HCT116 (cell line): ENCODE data around the gene CRIM1. TPM values are rescaled to one million over a fixed set of nuclear protein-coding genes. Genes with fewer than 3 reads are reported as not detected.

ENCODE experiments used
- ATAC-seq: fragments of 200-7000 bp; cut with Tn5 transposase; 2 replicates; pipeline ENCODE4 v1.9.1; 2020; ENCODE audit warnings: mild to moderate bottlenecking, moderate library complexity
- BruUV-seq: library from RNA; stranded (reverse); fragments of 400-500 nt; replicated peaks from 2 replicates; lab custom pipeline; 2021; lab: Mats Ljungman, UMichigan
- CTCF ChIA-PET: fragments of 300-600 bp; sonication (Branson Sonifier 250); formaldehyde crosslinking; loops from one replicate; lab custom pipeline; 2021; ENCODE audit warnings: antibody characterized with exemption; lab: Charles Lee
- POLR2A ChIA-PET: fragments of 300-600, 350-600 bp; sonication (Branson Sonifier 250); formaldehyde crosslinking; loops from one replicate; lab custom pipeline; 2021; ENCODE audit warnings: antibody characterized with exemption; lab: Charles Lee
- RAD21 ChIA-PET, 2 experiments: fragments of 300-600 bp; sonication (Branson Sonifier 250); formaldehyde crosslinking; loops; one replicate each; lab custom pipeline; 2023; ENCODE audit warnings: low total read pairs in 2 of 2; ENCODE audit not compliant: uncharacterized antibody in 2 of 2, unreplicated experiment in 2 of 2, low non-redundant PET in 1 of 2; lab: Charles Lee
- DNase-seq: peaks from one replicate; pipeline ENCODE4 v3.0.0-alpha.2; 2010; ENCODE audit warnings: low read depth, low spot score
- H2AFZ ChIP-seq: fragments of 200-600 bp; shearing (Covaris generic), sonication (generic); 2 replicates; pipeline ENCODE4 v1.6.1; 2017; ENCODE audit warnings: low read depth, mixed run types, mixed read lengths, antibody characterized with exemption, low read length; ENCODE audit not compliant: poor library complexity, severe bottlenecking
- H3K27ac ChIP-seq: 2 replicates; pipeline ENCODE4 v1.5.1; 2012; ENCODE audit warnings: low read depth, low read length
- H3K27me3 ChIP-seq: fragments of 200-600 bp; sonication (generic); 2 replicates; pipeline ENCODE4 v1.6.1; 2016; ENCODE audit warnings: mixed run types, low read length, mixed read lengths; ENCODE audit not compliant: insufficient read depth
- H3K36me3 ChIP-seq, 2 experiments: fragments of 200-500 bp in 1 of 2; fragments of 200-600 bp in 1 of 2; sonication (Bioruptor generic) in 1 of 2; sonication (generic) in 1 of 2; 2 replicates each; pipeline versions ENCODE4 v1.5.1 to v1.6.1; 2014 to 2016; ENCODE audit warnings: low read length in 2 of 2, inconsistent platforms in 1 of 2, mixed read lengths in 1 of 2, mixed run types in 1 of 2; ENCODE audit not compliant: insufficient read depth in 2 of 2, control insufficient read depth in 1 of 2
- H3K4me1 ChIP-seq, 2 experiments: fragments of 200-600 bp in 1 of 2; sonication (generic) in 1 of 2; 2 replicates each; pipeline versions ENCODE4 v1.5.1 to v1.6.1; 2012 to 2017; ENCODE audit warnings: low read length in 2 of 2, inconsistent platforms in 1 of 2, mild to moderate bottlenecking in 1 of 2, mixed read lengths in 1 of 2, mixed run types in 1 of 2, moderate library complexity in 1 of 2; ENCODE audit not compliant: insufficient read depth in 2 of 2, control insufficient read depth in 1 of 2
- H3K4me2 ChIP-seq: fragments of 200-600 bp; sonication (generic); 2 replicates; pipeline ENCODE4 v1.6.1; 2017; ENCODE audit warnings: mixed run types, low read length, mixed read lengths
- H3K4me3 ChIP-seq, 2 experiments: fragments of 200-600 bp in 1 of 2; sonication (generic) in 1 of 2; replicated peaks in 1 of 2; 2 replicates each; pipeline ENCODE4 v1.5.1; 2011 to 2016; ENCODE audit warnings: low read length in 2 of 2, control low read depth in 1 of 2, low read depth in 1 of 2, mild to moderate bottlenecking in 1 of 2, mixed read lengths in 1 of 2, mixed run types in 1 of 2
- H3K79me2 ChIP-seq: fragments of 200-600 bp; sonication (generic); 2 replicates; pipeline ENCODE4 v1.6.1; 2017; ENCODE audit warnings: mild to moderate bottlenecking, mixed run types, low read length, moderate library complexity, mixed read lengths; ENCODE audit not compliant: insufficient read depth
- H3K9ac ChIP-seq: fragments of 200-600 bp; sonication (generic); 2 replicates; pipeline ENCODE4 v1.6.1; 2016; ENCODE audit warnings: low read length, mixed read lengths
- H3K9me2 ChIP-seq: fragments of 200-600 bp; sonication (generic), shearing (Covaris generic); 2 replicates; pipeline ENCODE4 v1.6.1; 2017; ENCODE audit warnings: mixed run types, mild to moderate bottlenecking, moderate library complexity; ENCODE audit not compliant: insufficient read depth
- H3K9me3 ChIP-seq, 2 experiments: fragments of 200-500 bp in 1 of 2; fragments of 200-600 bp in 1 of 2; sonication (Bioruptor generic) in 1 of 2; sonication (generic) in 1 of 2; 2 replicates each; pipeline ENCODE4 v1.6.1; 2014 to 2017; ENCODE audit warnings: low read length in 2 of 2, mixed read lengths in 2 of 2, inconsistent platforms in 1 of 2, low read depth in 1 of 2, mild to moderate bottlenecking in 1 of 2, mixed run types in 1 of 2, moderate library complexity in 1 of 2; ENCODE audit not compliant: control insufficient read depth in 1 of 2, insufficient read depth in 1 of 2
- H4K20me1 ChIP-seq: fragments of 200-600 bp; sonication (generic), shearing (Covaris generic); 2 replicates; pipeline ENCODE4 v1.6.1; 2017; ENCODE audit warnings: mixed run types, mild to moderate bottlenecking, moderate library complexity; ENCODE audit not compliant: insufficient read depth
- CBX3 ChIP-seq: IDR thresholded peaks from 2 replicates; pipeline ENCODE4 v1.6.1; 2012; ENCODE audit warnings: low read depth
- CEBPB ChIP-seq: IDR thresholded peaks from 2 replicates; pipeline ENCODE4 v1.6.1; 2012; ENCODE audit warnings: low read depth
- EGR1 ChIP-seq: IDR thresholded peaks from 2 replicates; pipeline ENCODE4 v1.6.1; 2012; ENCODE audit warnings: low read depth
- ELF1 ChIP-seq: IDR thresholded peaks from 2 replicates; pipeline ENCODE4 v1.6.1; 2012; ENCODE audit warnings: low read depth, borderline replicate concordance
- EZH2 ChIP-seq: fragments of 200-600 bp; sonication (generic); IDR thresholded peaks from 2 replicates; pipeline ENCODE4 v1.6.1; 2017; ENCODE audit warnings: antibody characterized with exemption, mixed run types
- FOSL1 ChIP-seq: IDR thresholded peaks from 2 replicates; pipeline ENCODE4 v1.6.1; 2012; ENCODE audit warnings: low read depth
- JUND ChIP-seq: IDR thresholded peaks from 2 replicates; pipeline ENCODE4 v1.6.1; 2012
- POLR2A ChIP-seq: IDR thresholded peaks from 2 replicates; pipeline ENCODE4 v1.7.0; 2011; ENCODE audit warnings: borderline replicate concordance; ENCODE audit not compliant: insufficient read depth, insufficient read length; ENCODE audit errors: extremely low read depth
- POLR2AphosphoS5 ChIP-seq: IDR thresholded peaks from 2 replicates; pipeline ENCODE4 v1.6.1; 2011; ENCODE audit warnings: mild to moderate bottlenecking, low read depth, low read length, moderate library complexity
- RAD21 ChIP-seq: IDR thresholded peaks from 2 replicates; pipeline ENCODE4 v1.6.1; 2012; ENCODE audit warnings: low read depth, mild to moderate bottlenecking
- SIN3A ChIP-seq: IDR thresholded peaks from 2 replicates; pipeline ENCODE4 v1.6.1; 2012; ENCODE audit warnings: low read depth
- SP1 ChIP-seq: IDR thresholded peaks from 2 replicates; pipeline ENCODE4 v1.6.1; 2012; ENCODE audit warnings: low read depth
- TCF7L2 ChIP-seq: IDR thresholded peaks from 2 replicates; pipeline ENCODE4 v1.7.0; 2011; ENCODE audit warnings: borderline replicate concordance, inconsistent platforms; ENCODE audit not compliant: insufficient read depth, insufficient read length; ENCODE audit errors: extremely low read depth
- YY1 ChIP-seq: IDR thresholded peaks from 2 replicates; pipeline ENCODE4 v1.6.1; 2011; ENCODE audit warnings: low read length, low read depth, moderate library complexity, mild to moderate bottlenecking; ENCODE audit not compliant: insufficient replicate concordance; ENCODE audit errors: extremely low read depth
- ZNF274 ChIP-seq: fragments of 200-500 bp; sonication (Bioruptor generic); IDR thresholded peaks from 2 replicates; pipeline ENCODE4 v1.6.1; 2014; ENCODE audit warnings: mild to moderate bottlenecking, low read depth, low read length, inconsistent platforms
- intact Hi-C: fragments of 100-400 bp; cut with micrococcal nuclease; formaldehyde crosslinking; loops from 2 replicates; pipeline ENCODE4 v1.10.0; 2022
- total RNA-seq: library from RNA; stranded (reverse); gene quantifications from one replicate; pipeline ENCODE4 v1.2.1, GENCODE V29; 2021; ENCODE audit not compliant: unreplicated experiment
- TF ChIP-seq, protein P1 (sequence below), 3 experiments: fragments of 200-600 bp in 1 of 3; sonication (generic) in 1 of 3; IDR thresholded peaks in 2 of 3; conservative IDR thresholded peaks in 1 of 3; 2 replicates each; pipeline ENCODE4 v1.5.1; 2012 to 2017; ENCODE audit warnings: low read depth in 2 of 3, low read length in 2 of 3, antibody characterized with exemption in 1 of 3, borderline replicate concordance in 1 of 3, control low read depth in 1 of 3, mild to moderate bottlenecking in 1 of 3, mixed read lengths in 1 of 3, mixed run types in 1 of 3, moderate library complexity in 1 of 3; ENCODE audit not compliant: insufficient read depth in 1 of 3
- TF ChIP-seq, protein P2 (sequence below): IDR thresholded peaks from 2 replicates; pipeline ENCODE4 v1.6.1; 2012
- TF ChIP-seq, protein P3 (sequence below): IDR thresholded peaks from 2 replicates; pipeline ENCODE4 v1.6.1; 2012
- TF ChIP-seq, protein P4 (sequence below): IDR thresholded peaks from 2 replicates; pipeline ENCODE4 v1.6.1; 2011; ENCODE audit warnings: mild to moderate bottlenecking, low read length, moderate library complexity; ENCODE audit not compliant: insufficient replicate concordance; ENCODE audit errors: extremely low read depth
- TF ChIP-seq, protein P5 (sequence below): IDR thresholded peaks from 2 replicates; pipeline ENCODE4 v1.6.1; 2012; ENCODE audit warnings: low read depth

CRIM1 gene
- total RNA-seq, 1 experiment from 2014 or later, result 27.2 TPM

DNA sequence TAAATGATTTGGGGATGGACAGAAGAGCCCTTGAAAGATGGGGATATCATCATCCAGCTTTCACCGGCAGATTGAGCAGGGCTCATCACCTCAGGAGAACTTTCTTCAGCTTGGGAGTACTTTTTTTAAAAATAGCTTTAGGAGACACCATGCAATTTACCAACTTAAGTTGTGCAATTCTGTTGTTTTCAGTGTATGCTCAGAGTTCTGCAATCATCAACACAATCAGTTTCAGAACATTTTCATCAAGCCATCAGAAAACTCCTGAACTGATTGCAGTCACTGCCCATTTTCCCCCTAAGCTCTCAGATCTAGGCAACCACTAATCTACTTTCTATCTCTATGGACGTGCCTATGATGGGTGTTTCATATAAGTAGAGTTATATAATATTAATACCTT, 117.7 kb downstream of the CRIM1 start:
- Histone ChIP-seq H3K4me3 (no peak overlapping the region), H3K9me2 (no peaks in the 10 kb centered on the region), H3K9me3 (peaks cover 10 to 20% of the 10 kb centered on the region in 2 experiments; a peak in 3 of 4 replicates), H3K36me3 (peaks cover 0 to 13% of the 10 kb centered on the region in 2 experiments; a peak in 1 of 4 replicates), H3K4me1 (peaks cover 0 to 13% of the 10 kb centered on the region in 2 experiments; a peak in 2 of 4 replicates), H3K4me2 (no peak overlapping the region), H4K20me1 (no peaks in the 10 kb centered on the region), H3K79me2 (no peaks in the 10 kb centered on the region), H3K9ac (no peak overlapping the region), H3K27me3 (no peaks in the 10 kb centered on the region), H2AFZ (no peak overlapping the region), H3K27ac (no peak overlapping the region)
- ATAC-seq (no peak), DNase-seq (no peak)
- ChIA-PET RAD21 (no interaction called here), POLR2A (no interaction called here), CTCF (no interaction called here)
- intact Hi-C loops, result no loop called here
- TF ChIP-seq, protein P1, sequence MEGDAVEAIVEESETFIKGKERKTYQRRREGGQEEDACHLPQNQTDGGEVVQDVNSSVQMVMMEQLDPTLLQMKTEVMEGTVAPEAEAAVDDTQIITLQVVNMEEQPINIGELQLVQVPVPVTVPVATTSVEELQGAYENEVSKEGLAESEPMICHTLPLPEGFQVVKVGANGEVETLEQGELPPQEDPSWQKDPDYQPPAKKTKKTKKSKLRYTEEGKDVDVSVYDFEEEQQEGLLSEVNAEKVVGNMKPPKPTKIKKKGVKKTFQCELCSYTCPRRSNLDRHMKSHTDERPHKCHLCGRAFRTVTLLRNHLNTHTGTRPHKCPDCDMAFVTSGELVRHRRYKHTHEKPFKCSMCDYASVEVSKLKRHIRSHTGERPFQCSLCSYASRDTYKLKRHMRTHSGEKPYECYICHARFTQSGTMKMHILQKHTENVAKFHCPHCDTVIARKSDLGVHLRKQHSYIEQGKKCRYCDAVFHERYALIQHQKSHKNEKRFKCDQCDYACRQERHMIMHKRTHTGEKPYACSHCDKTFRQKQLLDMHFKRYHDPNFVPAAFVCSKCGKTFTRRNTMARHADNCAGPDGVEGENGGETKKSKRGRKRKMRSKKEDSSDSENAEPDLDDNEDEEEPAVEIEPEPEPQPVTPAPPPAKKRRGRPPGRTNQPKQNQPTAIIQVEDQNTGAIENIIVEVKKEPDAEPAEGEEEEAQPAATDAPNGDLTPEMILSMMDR (IDR thresholded peaks at IDR 0.05 in 2 of 3, conservative IDR thresholded peaks at IDR 0.05 in 1 of 3; ENCODE audit: borderline replicate concordance in 1 of 3, insufficient read depth in 1 of 3, low read depth in 2 of 3, low read length in 2 of 3), result no peak
- no peak for TF ChIP-seq EZH2
- no peak for TF ChIP-seq ELF1
- no peak for TF ChIP-seq JUND
- TF ChIP-seq RAD21, result no peak
- TF ChIP-seq CBX3, result no peak
- TF ChIP-seq, protein P2, sequence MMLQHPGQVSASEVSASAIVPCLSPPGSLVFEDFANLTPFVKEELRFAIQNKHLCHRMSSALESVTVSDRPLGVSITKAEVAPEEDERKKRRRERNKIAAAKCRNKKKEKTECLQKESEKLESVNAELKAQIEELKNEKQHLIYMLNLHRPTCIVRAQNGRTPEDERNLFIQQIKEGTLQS, result no peak
- no peak for TF ChIP-seq SP1
- TF ChIP-seq YY1, result no peak
- no peak for TF ChIP-seq CEBPB
- TF ChIP-seq EGR1, result no peak
- no peak for TF ChIP-seq FOSL1
- TF ChIP-seq, protein P3, sequence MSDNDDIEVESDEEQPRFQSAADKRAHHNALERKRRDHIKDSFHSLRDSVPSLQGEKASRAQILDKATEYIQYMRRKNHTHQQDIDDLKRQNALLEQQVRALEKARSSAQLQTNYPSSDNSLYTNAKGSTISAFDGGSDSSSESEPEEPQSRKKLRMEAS, result no peak
- no peak for TF ChIP-seq ZNF274
- TF ChIP-seq POLR2A, result no peak
- TF ChIP-seq, protein P4, sequence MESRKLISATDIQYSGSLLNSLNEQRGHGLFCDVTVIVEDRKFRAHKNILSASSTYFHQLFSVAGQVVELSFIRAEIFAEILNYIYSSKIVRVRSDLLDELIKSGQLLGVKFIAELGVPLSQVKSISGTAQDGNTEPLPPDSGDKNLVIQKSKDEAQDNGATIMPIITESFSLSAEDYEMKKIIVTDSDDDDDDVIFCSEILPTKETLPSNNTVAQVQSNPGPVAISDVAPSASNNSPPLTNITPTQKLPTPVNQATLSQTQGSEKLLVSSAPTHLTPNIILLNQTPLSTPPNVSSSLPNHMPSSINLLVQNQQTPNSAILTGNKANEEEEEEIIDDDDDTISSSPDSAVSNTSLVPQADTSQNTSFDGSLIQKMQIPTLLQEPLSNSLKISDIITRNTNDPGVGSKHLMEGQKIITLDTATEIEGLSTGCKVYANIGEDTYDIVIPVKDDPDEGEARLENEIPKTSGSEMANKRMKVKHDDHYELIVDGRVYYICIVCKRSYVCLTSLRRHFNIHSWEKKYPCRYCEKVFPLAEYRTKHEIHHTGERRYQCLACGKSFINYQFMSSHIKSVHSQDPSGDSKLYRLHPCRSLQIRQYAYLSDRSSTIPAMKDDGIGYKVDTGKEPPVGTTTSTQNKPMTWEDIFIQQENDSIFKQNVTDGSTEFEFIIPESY, result no peak
- TF ChIP-seq TCF7L2, result no peak
- TF ChIP-seq SIN3A, result no peak
- TF ChIP-seq, protein P5, sequence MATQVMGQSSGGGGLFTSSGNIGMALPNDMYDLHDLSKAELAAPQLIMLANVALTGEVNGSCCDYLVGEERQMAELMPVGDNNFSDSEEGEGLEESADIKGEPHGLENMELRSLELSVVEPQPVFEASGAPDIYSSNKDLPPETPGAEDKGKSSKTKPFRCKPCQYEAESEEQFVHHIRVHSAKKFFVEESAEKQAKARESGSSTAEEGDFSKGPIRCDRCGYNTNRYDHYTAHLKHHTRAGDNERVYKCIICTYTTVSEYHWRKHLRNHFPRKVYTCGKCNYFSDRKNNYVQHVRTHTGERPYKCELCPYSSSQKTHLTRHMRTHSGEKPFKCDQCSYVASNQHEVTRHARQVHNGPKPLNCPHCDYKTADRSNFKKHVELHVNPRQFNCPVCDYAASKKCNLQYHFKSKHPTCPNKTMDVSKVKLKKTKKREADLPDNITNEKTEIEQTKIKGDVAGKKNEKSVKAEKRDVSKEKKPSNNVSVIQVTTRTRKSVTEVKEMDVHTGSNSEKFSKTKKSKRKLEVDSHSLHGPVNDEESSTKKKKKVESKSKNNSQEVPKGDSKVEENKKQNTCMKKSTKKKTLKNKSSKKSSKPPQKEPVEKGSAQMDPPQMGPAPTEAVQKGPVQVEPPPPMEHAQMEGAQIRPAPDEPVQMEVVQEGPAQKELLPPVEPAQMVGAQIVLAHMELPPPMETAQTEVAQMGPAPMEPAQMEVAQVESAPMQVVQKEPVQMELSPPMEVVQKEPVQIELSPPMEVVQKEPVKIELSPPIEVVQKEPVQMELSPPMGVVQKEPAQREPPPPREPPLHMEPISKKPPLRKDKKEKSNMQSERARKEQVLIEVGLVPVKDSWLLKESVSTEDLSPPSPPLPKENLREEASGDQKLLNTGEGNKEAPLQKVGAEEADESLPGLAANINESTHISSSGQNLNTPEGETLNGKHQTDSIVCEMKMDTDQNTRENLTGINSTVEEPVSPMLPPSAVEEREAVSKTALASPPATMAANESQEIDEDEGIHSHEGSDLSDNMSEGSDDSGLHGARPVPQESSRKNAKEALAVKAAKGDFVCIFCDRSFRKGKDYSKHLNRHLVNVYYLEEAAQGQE, result no peak
- TF ChIP-seq POLR2AphosphoS5, result no peak
- BruUV-seq, result no TSS peak
